HCT116 (cell line): Measurements from ENCODE around the gene TMEM74B. TPM values are rescaled to one million over a fixed set of nuclear protein-coding genes. Genes with fewer than 3 reads are reported as not detected.

Experiments
- ATAC-seq: fragments of 200-7000 bp; cut with Tn5 transposase; 2 replicates; pipeline ENCODE4 v1.9.1; 2020; ENCODE audit warnings: mild to moderate bottlenecking, moderate library complexity
- BruUV-seq: library from RNA; stranded (reverse); fragments of 400-500 nt; replicated peaks from 2 replicates; lab custom pipeline; 2021; lab: Mats Ljungman, UMichigan
- CTCF ChIA-PET: fragments of 300-600 bp; sonication (Branson Sonifier 250); formaldehyde crosslinking; loops from one replicate; lab custom pipeline; 2021; ENCODE audit warnings: antibody characterized with exemption; lab: Charles Lee
- POLR2A ChIA-PET: fragments of 300-600, 350-600 bp; sonication (Branson Sonifier 250); formaldehyde crosslinking; loops from one replicate; lab custom pipeline; 2021; ENCODE audit warnings: antibody characterized with exemption; lab: Charles Lee
- RAD21 ChIA-PET, 2 experiments: fragments of 300-600 bp; sonication (Branson Sonifier 250); formaldehyde crosslinking; loops; one replicate each; lab custom pipeline; 2023; ENCODE audit warnings: low total read pairs in 2 of 2; ENCODE audit not compliant: uncharacterized antibody in 2 of 2, unreplicated experiment in 2 of 2, low non-redundant PET in 1 of 2; lab: Charles Lee
- DNase-seq: peaks from one replicate; pipeline ENCODE4 v3.0.0-alpha.2; 2010; ENCODE audit warnings: low read depth, low spot score
- H2AFZ ChIP-seq: fragments of 200-600 bp; shearing (Covaris generic), sonication (generic); 2 replicates; pipeline ENCODE4 v1.6.1; 2017; ENCODE audit warnings: low read depth, mixed run types, mixed read lengths, antibody characterized with exemption, low read length; ENCODE audit not compliant: poor library complexity, severe bottlenecking
- H3K27ac ChIP-seq: 2 replicates; pipeline ENCODE4 v1.5.1; 2012; ENCODE audit warnings: low read depth, low read length
- H3K27me3 ChIP-seq: fragments of 200-600 bp; sonication (generic); 2 replicates; pipeline ENCODE4 v1.6.1; 2016; ENCODE audit warnings: mixed run types, low read length, mixed read lengths; ENCODE audit not compliant: insufficient read depth
- H3K36me3 ChIP-seq, 2 experiments: fragments of 200-500 bp in 1 of 2; fragments of 200-600 bp in 1 of 2; sonication (Bioruptor generic) in 1 of 2; sonication (generic) in 1 of 2; 2 replicates each; pipeline versions ENCODE4 v1.5.1 to v1.6.1; 2014 to 2016; ENCODE audit warnings: low read length in 2 of 2, inconsistent platforms in 1 of 2, mixed read lengths in 1 of 2, mixed run types in 1 of 2; ENCODE audit not compliant: insufficient read depth in 2 of 2, control insufficient read depth in 1 of 2
- H3K4me1 ChIP-seq, 2 experiments: fragments of 200-600 bp in 1 of 2; sonication (generic) in 1 of 2; 2 replicates each; pipeline versions ENCODE4 v1.5.1 to v1.6.1; 2012 to 2017; ENCODE audit warnings: low read length in 2 of 2, inconsistent platforms in 1 of 2, mild to moderate bottlenecking in 1 of 2, mixed read lengths in 1 of 2, mixed run types in 1 of 2, moderate library complexity in 1 of 2; ENCODE audit not compliant: insufficient read depth in 2 of 2, control insufficient read depth in 1 of 2
- H3K4me2 ChIP-seq: fragments of 200-600 bp; sonication (generic); 2 replicates; pipeline ENCODE4 v1.6.1; 2017; ENCODE audit warnings: mixed run types, low read length, mixed read lengths
- H3K4me3 ChIP-seq, 2 experiments: fragments of 200-600 bp in 1 of 2; sonication (generic) in 1 of 2; replicated peaks in 1 of 2; 2 replicates each; pipeline ENCODE4 v1.5.1; 2011 to 2016; ENCODE audit warnings: low read length in 2 of 2, control low read depth in 1 of 2, low read depth in 1 of 2, mild to moderate bottlenecking in 1 of 2, mixed read lengths in 1 of 2, mixed run types in 1 of 2
- H3K79me2 ChIP-seq: fragments of 200-600 bp; sonication (generic); 2 replicates; pipeline ENCODE4 v1.6.1; 2017; ENCODE audit warnings: mild to moderate bottlenecking, mixed run types, low read length, moderate library complexity, mixed read lengths; ENCODE audit not compliant: insufficient read depth
- H3K9ac ChIP-seq: fragments of 200-600 bp; sonication (generic); 2 replicates; pipeline ENCODE4 v1.6.1; 2016; ENCODE audit warnings: low read length, mixed read lengths
- H3K9me2 ChIP-seq: fragments of 200-600 bp; sonication (generic), shearing (Covaris generic); 2 replicates; pipeline ENCODE4 v1.6.1; 2017; ENCODE audit warnings: mixed run types, mild to moderate bottlenecking, moderate library complexity; ENCODE audit not compliant: insufficient read depth
- H3K9me3 ChIP-seq, 2 experiments: fragments of 200-500 bp in 1 of 2; fragments of 200-600 bp in 1 of 2; sonication (Bioruptor generic) in 1 of 2; sonication (generic) in 1 of 2; 2 replicates each; pipeline ENCODE4 v1.6.1; 2014 to 2017; ENCODE audit warnings: low read length in 2 of 2, mixed read lengths in 2 of 2, inconsistent platforms in 1 of 2, low read depth in 1 of 2, mild to moderate bottlenecking in 1 of 2, mixed run types in 1 of 2, moderate library complexity in 1 of 2; ENCODE audit not compliant: control insufficient read depth in 1 of 2, insufficient read depth in 1 of 2
- H4K20me1 ChIP-seq: fragments of 200-600 bp; sonication (generic), shearing (Covaris generic); 2 replicates; pipeline ENCODE4 v1.6.1; 2017; ENCODE audit warnings: mixed run types, mild to moderate bottlenecking, moderate library complexity; ENCODE audit not compliant: insufficient read depth
- ATF3 ChIP-seq: IDR thresholded peaks from 2 replicates; pipeline ENCODE4 v1.6.1; 2012
- CEBPB ChIP-seq: IDR thresholded peaks from 2 replicates; pipeline ENCODE4 v1.6.1; 2012; ENCODE audit warnings: low read depth
- ELF1 ChIP-seq: IDR thresholded peaks from 2 replicates; pipeline ENCODE4 v1.6.1; 2012; ENCODE audit warnings: low read depth, borderline replicate concordance
- EZH2phosphoT487 ChIP-seq: fragments of 200-600 bp; IDR thresholded peaks from 2 replicates; pipeline ENCODE4 v1.6.1; 2018; ENCODE audit warnings: antibody characterized with exemption, borderline replicate concordance
- JUND ChIP-seq: IDR thresholded peaks from 2 replicates; pipeline ENCODE4 v1.6.1; 2012
- MAX ChIP-seq: IDR thresholded peaks from 2 replicates; pipeline ENCODE4 v1.6.1; 2012
- POLR2A ChIP-seq: IDR thresholded peaks from 2 replicates; pipeline ENCODE4 v1.7.0; 2011; ENCODE audit warnings: borderline replicate concordance; ENCODE audit not compliant: insufficient read depth, insufficient read length; ENCODE audit errors: extremely low read depth
- REST ChIP-seq: IDR thresholded peaks from 2 replicates; pipeline ENCODE4 v1.6.1; 2012; ENCODE audit warnings: low read depth
- SIN3A ChIP-seq: IDR thresholded peaks from 2 replicates; pipeline ENCODE4 v1.6.1; 2012; ENCODE audit warnings: low read depth
- ZBTB33 ChIP-seq: IDR thresholded peaks from 2 replicates; pipeline ENCODE4 v1.6.1; 2011; ENCODE audit warnings: mild to moderate bottlenecking, low read length, moderate library complexity; ENCODE audit not compliant: insufficient replicate concordance; ENCODE audit errors: extremely low read depth
- ZNF274 ChIP-seq: fragments of 200-500 bp; sonication (Bioruptor generic); IDR thresholded peaks from 2 replicates; pipeline ENCODE4 v1.6.1; 2014; ENCODE audit warnings: mild to moderate bottlenecking, low read depth, low read length, inconsistent platforms
- intact Hi-C: fragments of 100-400 bp; cut with micrococcal nuclease; formaldehyde crosslinking; loops from 2 replicates; pipeline ENCODE4 v1.10.0; 2022
- total RNA-seq: library from RNA; stranded (reverse); gene quantifications from one replicate; pipeline ENCODE4 v1.2.1, GENCODE V29; 2021; ENCODE audit not compliant: unreplicated experiment

The TMEM74B gene
- total RNA-seq, 1 experiment from 2014 or later: 25.7 TPM

- Histone ChIP-seq H3K79me2 (peaks cover under 1% of the 10 kb centered on the region), H3K9me2 (no peaks in the 10 kb centered on the region), H2AFZ (no peak overlapping the region), H4K20me1 (no peaks in the 10 kb centered on the region), H3K4me3 (no peak overlapping the region), H3K36me3 (peaks cover 32 to 45% of the 10 kb centered on the region in 2 experiments), H3K9me3 (no peaks in the 10 kb centered on the region), H3K4me2 (no peak overlapping the region), H3K27ac (no peak overlapping the region), H3K4me1 (no peaks in the 10 kb centered on the region), H3K27me3 (no peaks in the 10 kb centered on the region), H3K9ac (no peak overlapping the region)
- DNase-seq: no peak
- TF ChIP-seq ZBTB33 (no peak), ELF1 (no peak), SIN3A (no peak)
- RAD21 ChIA-PET: no interaction called here
- ATAC-seq: no peak
- POLR2A ChIA-PET: no interaction called here
- intact Hi-C loops: no loop called here
- CTCF ChIA-PET: no interaction called here
- BruUV-seq: no TSS peak
These were observed 21.1 kb downstream of the TMEM74B start for GRCh38 chr20:1163653-1164052.

GRCh38 chr20:1163105-1163504 lies 21.7 kb downstream of the TMEM74B start:
- Histone ChIP-seq H3K4me2 (no peak overlapping the region), H4K20me1 (no peaks in the 10 kb centered on the region), H3K9me3 (no peaks in the 10 kb centered on the region), H3K4me3 (no peak overlapping the region), H3K9ac (no peak overlapping the region), H3K36me3 (peaks cover 29 to 43% of the 10 kb centered on the region in 2 experiments), H3K9me2 (no peaks in the 10 kb centered on the region), H3K79me2 (peaks cover 5% of the 10 kb centered on the region), H2AFZ (no peak overlapping the region), H3K27me3 (no peaks in the 10 kb centered on the region), H3K4me1 (no peaks in the 10 kb centered on the region), H3K27ac (no peak overlapping the region)
- ChIA-PET RAD21 (no interaction called here), CTCF (no interaction called here), POLR2A (no interaction called here)
- DNase-seq (no peak), ATAC-seq (no peak)
- TF ChIP-seq EZH2phosphoT487: no peak
- no peak for TF ChIP-seq ZNF274
- no peak for TF ChIP-seq CEBPB
- TF ChIP-seq POLR2A: no peak
- no peak for TF ChIP-seq ATF3
- no peak for TF ChIP-seq MAX
- TF ChIP-seq REST: no peak
- no peak for TF ChIP-seq JUND
- no peak for TF ChIP-seq SIN3A
- intact Hi-C loops: no loop called here
- BruUV-seq: no TSS peak
